ENCODE data around the gene STK11. TPM values are rescaled to one million over a fixed set of nuclear protein-coding genes. Genes with fewer than 3 reads are reported as not detected.

STK11 gene
- total and polyA plus RNA-seq, 2 experiments from 2014 or later, result 19.4 to 96.5 TPM

GRCh38 chr19:1166872-1167573, 38.6 kb upstream of the STK11 start:
- Histone ChIP-seq H3K79me2 (replicated peaks; ENCODE audit: insufficient read depth) (peaks cover 50% of the 10 kb centered on the region), H3K36me3 (ENCODE audit: insufficient read depth) (no peaks in the 10 kb centered on the region), H3K27me3 (ENCODE audit: insufficient read depth) (no peaks in the 10 kb centered on the region), H3K27ac (ENCODE audit: low read depth) (no peak overlapping the region), H2AFZ (no peak overlapping the region), H3K4me3 (no peak overlapping the region), H3K9me2 (ENCODE audit: insufficient read depth) (no peaks in the 10 kb centered on the region), H3K4me2 (no peak overlapping the region), H3K4me1 (ENCODE audit: insufficient read depth) (no peaks in the 10 kb centered on the region), H3F3A (replicated peaks; ENCODE audit: low read depth) (peaks cover 15% of the 10 kb centered on the region; the same call in 1 of the 2 replicates), H4K20me1 (replicated peaks; ENCODE audit: insufficient read depth) (peaks cover 10% of the 10 kb centered on the region; the same call in 1 of the 2 replicates)
- H3K4me3 Mint-ChIP-seq, result no peak overlapping the region
- no peaks in the 10 kb centered on the region; the same call in 2 of the 3 replicates for H3K9me3 Mint-ChIP-seq
- DNase-seq (ENCODE audit: low spot score), result no peak
- peaks cover 22% of the 10 kb centered on the region for H3K4me1 Mint-ChIP-seq
- H3K27ac Mint-ChIP-seq, result no peak overlapping the region
- no peak for ATAC-seq
- TF ChIP-seq NANOG (IDR thresholded peaks at IDR 0.05; ENCODE audit: borderline replicate concordance), result no peak
- TF ChIP-seq ETS1 (IDR thresholded peaks at IDR 0.05), result no peak
- TF ChIP-seq JUNB (IDR thresholded peaks at IDR 0.05; ENCODE audit: unreplicated experiment), result no peak
- no peak for TF ChIP-seq ZNF114 (CRISPR knock-in tag; IDR thresholded peaks at IDR 0.05)
- TF ChIP-seq EZH2 (IDR thresholded peaks at IDR 0.05; ENCODE audit: low read depth, unreplicated experiment), result no peak
- TF ChIP-seq ZNF462 (CRISPR knock-in tag; IDR thresholded peaks at IDR 0.05), result no peak
- TF ChIP-seq, protein P1, sequence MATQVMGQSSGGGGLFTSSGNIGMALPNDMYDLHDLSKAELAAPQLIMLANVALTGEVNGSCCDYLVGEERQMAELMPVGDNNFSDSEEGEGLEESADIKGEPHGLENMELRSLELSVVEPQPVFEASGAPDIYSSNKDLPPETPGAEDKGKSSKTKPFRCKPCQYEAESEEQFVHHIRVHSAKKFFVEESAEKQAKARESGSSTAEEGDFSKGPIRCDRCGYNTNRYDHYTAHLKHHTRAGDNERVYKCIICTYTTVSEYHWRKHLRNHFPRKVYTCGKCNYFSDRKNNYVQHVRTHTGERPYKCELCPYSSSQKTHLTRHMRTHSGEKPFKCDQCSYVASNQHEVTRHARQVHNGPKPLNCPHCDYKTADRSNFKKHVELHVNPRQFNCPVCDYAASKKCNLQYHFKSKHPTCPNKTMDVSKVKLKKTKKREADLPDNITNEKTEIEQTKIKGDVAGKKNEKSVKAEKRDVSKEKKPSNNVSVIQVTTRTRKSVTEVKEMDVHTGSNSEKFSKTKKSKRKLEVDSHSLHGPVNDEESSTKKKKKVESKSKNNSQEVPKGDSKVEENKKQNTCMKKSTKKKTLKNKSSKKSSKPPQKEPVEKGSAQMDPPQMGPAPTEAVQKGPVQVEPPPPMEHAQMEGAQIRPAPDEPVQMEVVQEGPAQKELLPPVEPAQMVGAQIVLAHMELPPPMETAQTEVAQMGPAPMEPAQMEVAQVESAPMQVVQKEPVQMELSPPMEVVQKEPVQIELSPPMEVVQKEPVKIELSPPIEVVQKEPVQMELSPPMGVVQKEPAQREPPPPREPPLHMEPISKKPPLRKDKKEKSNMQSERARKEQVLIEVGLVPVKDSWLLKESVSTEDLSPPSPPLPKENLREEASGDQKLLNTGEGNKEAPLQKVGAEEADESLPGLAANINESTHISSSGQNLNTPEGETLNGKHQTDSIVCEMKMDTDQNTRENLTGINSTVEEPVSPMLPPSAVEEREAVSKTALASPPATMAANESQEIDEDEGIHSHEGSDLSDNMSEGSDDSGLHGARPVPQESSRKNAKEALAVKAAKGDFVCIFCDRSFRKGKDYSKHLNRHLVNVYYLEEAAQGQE (IDR thresholded peaks at IDR 0.05; ENCODE audit: unreplicated experiment), result no peak
- no peak for TF ChIP-seq CTCF (conservative IDR thresholded peaks at IDR 0.05; ENCODE audit: low read depth in 2 of 2)
- no peak for TF ChIP-seq STAT1 (IDR thresholded peaks at IDR 0.05; ENCODE audit: unreplicated experiment)
- no peak for TF ChIP-seq POLR2AphosphoS5 (IDR thresholded peaks at IDR 0.05; ENCODE audit: low read depth)
- TF ChIP-seq CREB1 (CRISPR knock-in tag; IDR thresholded peaks at IDR 0.05; ENCODE audit: low read depth), result no peak
- no peak for TF ChIP-seq ZNF331 (CRISPR knock-in tag; IDR thresholded peaks at IDR 0.05; ENCODE audit: low read depth)
- TF ChIP-seq EZH2phosphoT487 (IDR thresholded peaks at IDR 0.05; ENCODE audit: unreplicated experiment), result no peak
- peaks cover 16% of the 10 kb centered on the region for H3K27me3 Mint-ChIP-seq (ENCODE audit: insufficient read depth, low read depth, poor library complexity)
- H3K36me3 Mint-ChIP-seq (ENCODE audit: low read depth), result peaks cover 8% of the 10 kb centered on the region; the same call in 2 of the 3 replicates

Measured in GM23338 (cell line).